Activated T-helper 1 cell treated with anti-CD3 and anti-CD28 coated beads, Interleukin-12 subunit alpha, Interleukin-12 subunit beta, Interleukin-2, Interleukin-4 antibody, amounts not matched to agents 30 ng/mL and 10 ng/mL and 1 ng/mL, durations not matched to agents 14 hours and 24 hours and 36 hours (primary cell): ENCODE measurements around the gene EFNA5. TPM values are rescaled to one million over a fixed set of nuclear protein-coding genes. Genes with fewer than 3 reads are reported as not detected.

Experiments
- DNase-seq: peaks from one replicate; pipeline ENCODE4 v3.0.0; 2021; ENCODE audit warnings: low spot score
- H3K27ac Mint-ChIP-seq: one replicate; pipeline ENCODE4 v1.8.0; 2021; ENCODE audit warnings: mild to moderate bottlenecking, mixed read lengths
- H3K27me3 Mint-ChIP-seq: one replicate; pipeline ENCODE4 v1.8.0; 2022; ENCODE audit warnings: mild to moderate bottlenecking, moderate library complexity, mixed read lengths; ENCODE audit not compliant: insufficient read depth
- H3K36me3 Mint-ChIP-seq: one replicate; pipeline ENCODE4 v1.8.0; 2021; ENCODE audit warnings: low read depth, mixed read lengths
- H3K4me1 Mint-ChIP-seq: one replicate; pipeline ENCODE4 v1.8.0; 2021; ENCODE audit warnings: low read depth, mixed read lengths
- H3K4me3 Mint-ChIP-seq: one replicate; pipeline ENCODE4 v1.8.0; 2021; ENCODE audit warnings: mild to moderate bottlenecking, moderate library complexity, mixed read lengths
- H3K9me3 Mint-ChIP-seq: one replicate; pipeline ENCODE4 v1.8.0; 2021; ENCODE audit warnings: mixed read lengths
- intact Hi-C: fragments of 100-400 bp; cut with micrococcal nuclease; formaldehyde crosslinking; loops from one replicate; pipeline ENCODE4 v1.15.1; 2024
- total RNA-seq: library from RNA; stranded (reverse); gene quantifications from 2 replicates; pipeline ENCODE4 v1.2.3, GENCODE V29; 2022

EFNA5 gene
- total RNA-seq, 1 donor from 2014 or later: not detected

GRCh38 chr5:107687937-107688336, 17.2 kb upstream of the EFNA5 start:
- DNase-seq: no peak
- H3K36me3 Mint-ChIP-seq: no peaks in the 10 kb centered on the region
- H3K9me3 Mint-ChIP-seq: peaks cover 15% of the 10 kb centered on the region
- intact Hi-C loops: no loop called here
- no peak overlapping the region for H3K27ac Mint-ChIP-seq
- H3K27me3 Mint-ChIP-seq: peaks cover 7% of the 10 kb centered on the region
- H3K4me3 Mint-ChIP-seq: no peak overlapping the region
- H3K4me1 Mint-ChIP-seq: no peaks in the 10 kb centered on the region

- no peak overlapping the region for H3K27ac Mint-ChIP-seq
- no peaks in the 10 kb centered on the region for H3K36me3 Mint-ChIP-seq
- H3K4me3 Mint-ChIP-seq: no peak overlapping the region
- no peak for DNase-seq
- H3K4me1 Mint-ChIP-seq: no peaks in the 10 kb centered on the region
- H3K9me3 Mint-ChIP-seq: peaks cover 15% of the 10 kb centered on the region
- intact Hi-C loops: no loop called here
- peaks cover 7% of the 10 kb centered on the region for H3K27me3 Mint-ChIP-seq
These were observed 16.7 kb upstream of the EFNA5 start for GRCh38 chr5:107687404-107687803.

- Mint-ChIP-seq H3K27me3 (peaks cover 16% of the 10 kb centered on the region), H3K4me1 (no peaks in the 10 kb centered on the region), H3K27ac (no peak overlapping the region), H3K9me3 (no peaks in the 10 kb centered on the region), H3K4me3 (no peak overlapping the region), H3K36me3 (no peaks in the 10 kb centered on the region)
- DNase-seq: no peak
- intact Hi-C loops: no loop called here
These were observed 11.8 kb upstream of the EFNA5 start for GRCh38 chr5:107682533-107682932.

GRCh38 chr5:107680799-107681198, 10.1 kb upstream of the EFNA5 start:
- H3K27ac Mint-ChIP-seq: no peak overlapping the region
- no peaks in the 10 kb centered on the region for H3K9me3 Mint-ChIP-seq
- intact Hi-C loops: no loop called here
- H3K4me1 Mint-ChIP-seq: no peaks in the 10 kb centered on the region
- H3K4me3 Mint-ChIP-seq: no peak overlapping the region
- H3K27me3 Mint-ChIP-seq: peaks cover 26% of the 10 kb centered on the region
- no peak for DNase-seq
- H3K36me3 Mint-ChIP-seq: no peaks in the 10 kb centered on the region

- Mint-ChIP-seq H3K9me3 (no peaks in the 10 kb centered on the region), H3K27me3 (peaks cover 29% of the 10 kb centered on the region), H3K36me3 (no peaks in the 10 kb centered on the region), H3K27ac (no peak overlapping the region), H3K4me1 (no peaks in the 10 kb centered on the region), H3K4me3 (no peak overlapping the region)
- no peak for DNase-seq
- intact Hi-C loops: no loop called here
These were observed 9.4 kb upstream of the EFNA5 start for GRCh38 chr5:107680099-107680498.

- H3K9me3 Mint-ChIP-seq: no peaks in the 10 kb centered on the region
- intact Hi-C loops: loop anchor here (10.0 kb wide), 1 partner anchor 668 kb away; no protein-coding TSS in a partner anchor
- no peak overlapping the region for H3K4me3 Mint-ChIP-seq
- peaks cover 16% of the 10 kb centered on the region for H3K4me1 Mint-ChIP-seq
- peaks cover 48% of the 10 kb centered on the region for H3K27me3 Mint-ChIP-seq
- H3K27ac Mint-ChIP-seq: no peak overlapping the region
- no peaks in the 10 kb centered on the region for H3K36me3 Mint-ChIP-seq
- DNase-seq: no peak
These were observed 6.0 kb upstream of the EFNA5 start for GRCh38 chr5:107676702-107677101.

GRCh38 chr5:107675201-107675600, 4.5 kb upstream of the EFNA5 start:
- peaks cover 58% of the 10 kb centered on the region for H3K27me3 Mint-ChIP-seq
- H3K36me3 Mint-ChIP-seq: no peaks in the 10 kb centered on the region
- peaks cover 22% of the 10 kb centered on the region for H3K4me1 Mint-ChIP-seq
- DNase-seq: no peak
- no peak overlapping the region for H3K4me3 Mint-ChIP-seq
- H3K27ac Mint-ChIP-seq: no peak overlapping the region
- no peaks in the 10 kb centered on the region for H3K9me3 Mint-ChIP-seq
- intact Hi-C loops: loop anchor here (10.0 kb wide), 1 partner anchor 670 kb away; no protein-coding TSS in a partner anchor

GRCh38 chr5:107674655-107675054, 3.9 kb upstream of the EFNA5 start:
- intact Hi-C loops: loop anchor here (5.0 to 10.0 kb wide), 2 partner anchors 248 to 670 kb away; no protein-coding TSS in a partner anchor
- H3K9me3 Mint-ChIP-seq: no peaks in the 10 kb centered on the region
- H3K4me3 Mint-ChIP-seq: no peak overlapping the region
- H3K4me1 Mint-ChIP-seq: peaks cover 22% of the 10 kb centered on the region
- DNase-seq: no peak
- peaks cover 58% of the 10 kb centered on the region for H3K27me3 Mint-ChIP-seq
- no peaks in the 10 kb centered on the region for H3K36me3 Mint-ChIP-seq
- H3K27ac Mint-ChIP-seq: no peak overlapping the region

GRCh38 chr5:107673368-107674136, 2.8 kb upstream of the EFNA5 start:
- H3K36me3 Mint-ChIP-seq: no peaks in the 10 kb centered on the region
- no peaks in the 10 kb centered on the region for H3K9me3 Mint-ChIP-seq
- intact Hi-C loops: loop anchor here (2.0 to 10.0 kb wide), 3 partner anchors 101 to 671 kb away; no protein-coding TSS in a partner anchor

GRCh38 chr5:107673039-107673367, 2.3 kb upstream of the EFNA5 start:
- no peak for DNase-seq
- H3K27ac Mint-ChIP-seq: no peak overlapping the region
- H3K27me3 Mint-ChIP-seq: peaks cover 66% of the 10 kb centered on the region
- H3K4me1 Mint-ChIP-seq: peaks cover 22% of the 10 kb centered on the region
- H3K36me3 Mint-ChIP-seq: no peaks in the 10 kb centered on the region
- H3K9me3 Mint-ChIP-seq: no peaks in the 10 kb centered on the region
- intact Hi-C loops: loop anchor here (2.0 to 10.0 kb wide), 3 partner anchors 100 to 672 kb away; no protein-coding TSS in a partner anchor
- peak overlapping the region; percentile 68 for H3K4me3 Mint-ChIP-seq

More at GRCh38 chr5:107673368-107674136, 2.8 kb upstream of the EFNA5 start:
- H3K27me3 Mint-ChIP-seq: peaks cover 63% of the 10 kb centered on the region
- peak; percentile 44 for DNase-seq
- peaks cover 22% of the 10 kb centered on the region for H3K4me1 Mint-ChIP-seq
- H3K4me3 Mint-ChIP-seq: peak overlapping the region; percentile 68
- peak overlapping the region; percentile 32 for H3K27ac Mint-ChIP-seq

GRCh38 chr5:107672211-107673038, 1.7 kb upstream of the EFNA5 start:
- no peak for DNase-seq
- H3K36me3 Mint-ChIP-seq: no peaks in the 10 kb centered on the region
- intact Hi-C loops: loop anchor here (2.0 to 10.0 kb wide), 3 partner anchors 100 to 672 kb away; no protein-coding TSS in a partner anchor
- peaks cover 22% of the 10 kb centered on the region for H3K4me1 Mint-ChIP-seq
- H3K27me3 Mint-ChIP-seq: peaks cover 66% of the 10 kb centered on the region
- no peaks in the 10 kb centered on the region for H3K9me3 Mint-ChIP-seq
- peak overlapping the region; percentile 72 for H3K4me3 Mint-ChIP-seq
- H3K27ac Mint-ChIP-seq: peak overlapping the region; percentile 34

GRCh38 chr5:107671742-107672210, 1.0 kb upstream of the EFNA5 start:
- no peak for DNase-seq
- Mint-ChIP-seq H3K4me3 (peak overlapping the region; percentile 72), H3K4me1 (peaks cover 22% of the 10 kb centered on the region), H3K27ac (peak overlapping the region; percentile 34), H3K27me3 (peaks cover 63% of the 10 kb centered on the region), H3K9me3 (no peaks in the 10 kb centered on the region), H3K36me3 (no peaks in the 10 kb centered on the region)
- intact Hi-C loops: loop anchor here (2.0 to 10.0 kb wide), 3 partner anchors 99 to 673 kb away; no protein-coding TSS in a partner anchor
